HuH-7 (cell line): Measurements from ENCODE around the gene TP53BP1.
"Not testable (repeated sequence)": the region's sequence is repeated elsewhere in the genome, so short reads cannot be mapped to it uniquely, and the experiment has no call there.

Experiments used
- DNase-seq: peaks from one replicate; pipeline ENCODE4 v3.0.0; 2011; ENCODE audit warnings: low spot score

The TP53BP1 gene

GRCh38 chr15:43410572-43411214 lies 82.3 kb downstream of the TP53BP1 start:
- no peak for DNase-seq

DNA sequence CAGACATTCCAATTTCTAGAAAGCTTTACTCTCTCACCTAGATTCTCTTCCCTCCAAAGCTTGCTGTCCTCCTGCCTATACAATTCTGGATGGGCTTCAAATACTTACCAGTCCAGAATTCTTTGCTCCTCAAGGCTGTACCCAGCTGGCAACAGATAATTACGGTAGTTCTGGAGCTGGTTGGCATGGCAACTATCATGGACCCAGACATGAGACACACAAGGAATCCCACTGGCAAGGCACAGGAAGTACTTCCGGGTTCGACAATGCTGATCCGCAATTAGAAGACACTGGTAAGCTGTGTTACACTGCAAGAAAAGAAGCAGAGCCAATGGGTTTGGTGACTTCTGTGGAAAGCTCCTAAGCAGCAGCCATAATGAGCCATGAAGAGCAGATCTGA lies 84.2 kb downstream of the TP53BP1 start:
- no peak for DNase-seq

GRCh38 chr15:43406808-43407207 lies 86.1 kb downstream of the TP53BP1 start:
- no peak for DNase-seq

DNA sequence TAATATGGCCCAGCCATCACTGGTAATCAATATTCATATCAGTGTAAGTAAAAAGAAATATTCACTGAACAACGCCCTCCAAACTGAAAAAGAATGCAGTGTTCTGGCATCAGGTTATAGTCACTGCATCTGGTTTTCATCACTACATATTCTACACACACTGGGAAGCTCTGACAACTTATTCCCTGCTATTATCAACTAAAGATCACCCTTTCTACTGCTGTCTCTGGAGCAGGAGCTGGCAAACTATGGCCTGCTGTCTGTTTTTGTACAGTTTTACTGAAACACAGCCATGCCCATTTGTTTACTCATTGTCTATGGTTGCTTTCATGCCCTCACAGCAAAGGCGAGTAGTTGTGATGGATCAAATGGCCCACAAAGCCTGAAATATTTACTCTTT lies 86.8 kb downstream of the TP53BP1 start:
- DNase-seq = no peak

GRCh38 chr15:43404130-43404529 lies 88.8 kb downstream of the TP53BP1 start:
- no peak for DNase-seq

- no peak for DNase-seq
Measured at GRCh38 chr15:43403616-43404015, 89.3 kb downstream of the TP53BP1 start.

GRCh38 chr15:43402255-43402654 lies 90.7 kb downstream of the TP53BP1 start:
- DNase-seq = no peak

GRCh38 chr15:43393592-43393991 lies 99.4 kb downstream of the TP53BP1 start:
- not testable (repeated sequence) for DNase-seq

DNA sequence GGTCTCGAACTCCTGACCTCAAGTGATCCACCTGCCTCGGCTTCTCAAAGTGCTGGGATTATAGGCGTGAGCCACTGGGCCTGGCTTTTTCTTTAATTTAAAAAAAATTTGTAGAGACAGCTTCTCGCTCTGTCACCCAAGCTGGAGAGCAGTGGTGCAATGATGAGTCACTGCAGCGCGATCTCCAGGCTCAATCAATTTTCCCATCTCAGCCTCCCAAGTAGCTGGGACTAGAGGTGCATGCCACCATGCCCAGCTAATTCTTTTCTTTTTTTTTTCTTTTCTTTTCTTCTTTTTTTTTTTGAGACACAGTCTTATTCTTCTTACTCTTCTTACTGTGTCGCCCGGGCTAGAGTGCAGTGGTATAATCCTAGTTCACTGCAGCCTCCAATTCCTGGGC lies 102.2 kb downstream of the TP53BP1 start:
- DNase-seq = no peak

DNA sequence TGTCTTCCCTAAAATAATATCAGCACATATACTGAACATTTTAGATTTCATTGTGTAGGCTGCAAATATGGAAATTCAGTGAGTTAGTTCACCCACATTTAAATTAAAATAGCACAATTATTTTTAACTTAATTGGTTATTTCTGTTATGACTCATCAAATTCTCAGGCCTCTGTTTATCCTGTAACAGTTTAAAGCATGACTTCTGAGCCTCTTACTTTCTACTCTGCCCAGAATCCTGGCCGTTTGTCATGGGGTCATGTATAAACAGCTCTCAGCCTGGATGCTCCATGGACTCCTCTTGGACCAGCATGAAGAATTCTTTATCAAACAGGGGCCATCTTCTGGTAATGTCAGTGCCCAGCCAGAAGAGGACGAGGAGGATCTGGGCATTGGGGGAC lies 109.9 kb downstream of the TP53BP1 start:
- no peak for DNase-seq

DNA sequence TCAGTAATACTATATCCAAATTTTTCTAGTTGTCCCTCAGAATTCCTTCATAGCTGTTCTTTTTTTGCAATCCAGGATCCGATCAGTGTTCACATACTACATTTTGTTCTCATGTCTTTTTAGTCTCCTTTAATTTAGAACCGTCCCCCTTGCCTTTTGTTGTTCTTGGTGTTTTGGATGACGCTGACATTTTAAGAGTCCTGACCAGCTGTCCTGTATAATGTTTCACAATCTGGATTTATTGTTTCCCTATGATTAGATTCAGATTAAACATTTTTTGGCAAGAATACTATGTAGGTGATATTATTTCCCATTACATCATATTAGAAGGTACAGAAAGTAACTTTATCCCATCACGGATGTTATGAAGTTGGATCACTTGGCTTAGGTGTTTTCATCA lies 110.6 kb downstream of the TP53BP1 start:
- DNase-seq = no peak

GRCh38 chr15:43378601-43379000 lies 114.4 kb downstream of the TP53BP1 start:
- no peak for DNase-seq

DNA sequence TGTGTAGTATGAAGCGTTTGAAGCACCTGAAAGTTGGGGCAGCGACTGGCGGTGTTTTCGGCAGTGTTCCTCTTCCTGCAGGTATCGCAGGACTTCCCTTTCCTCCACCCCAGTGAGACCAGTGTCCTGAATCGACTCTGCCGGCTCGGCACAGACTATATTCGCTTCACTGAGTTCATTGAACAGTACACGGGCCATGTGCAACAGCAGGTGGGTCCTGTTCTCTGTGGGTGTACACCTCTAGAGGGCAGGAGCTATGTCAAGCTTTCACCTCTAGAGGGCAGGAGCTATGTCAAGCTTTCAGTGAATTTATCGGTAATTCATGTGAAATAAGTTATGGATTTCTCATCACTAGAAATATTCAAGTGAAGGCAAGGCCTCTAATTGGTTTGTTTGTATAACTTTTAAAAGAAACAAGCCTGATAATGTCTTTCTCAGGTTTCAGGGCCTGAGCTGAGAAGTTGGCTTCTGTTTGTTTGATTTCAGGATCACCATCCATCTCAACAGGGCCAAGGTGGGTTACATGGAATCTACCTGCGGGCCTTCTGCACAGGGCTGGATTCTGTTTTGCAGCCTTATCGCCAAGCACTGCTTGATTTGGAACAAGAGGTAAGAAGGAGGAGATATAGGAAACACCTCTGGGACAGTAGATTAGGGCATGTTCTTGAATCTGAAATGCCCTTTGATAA lies 116.8 kb downstream of the TP53BP1 start:
- DNase-seq = peak; percentile 30

GRCh38 chr15:43370975-43371974 lies 121.7 kb downstream of the TP53BP1 start, which contains the start of the genes TUBGCP4 and ZSCAN29:
Gene TUBGCP4, plus strand, starts transcription at chr15:43371101. Its CDS starts 254 bp downstream, at chr15:43371355.
Gene ZSCAN29, minus strand, starts transcription at chr15:43371043. Its CDS starts 1,130 bp downstream, at chr15:43369913.
- peak; percentile 86 for DNase-seq

GRCh38 chr15:43370310-43370974 lies 122.5 kb downstream of the TP53BP1 start:
- DNase-seq = peak; percentile 15

- no peak for DNase-seq
Measured at GRCh38 chr15:43361313-43361903, 131.5 kb downstream of the TP53BP1 start.

GRCh38 chr15:43360821-43361220 lies 132.1 kb downstream of the TP53BP1 start:
- no peak for DNase-seq
